Measurements from ENCODE around the gene FGFR2. TPM values are rescaled to one million over a fixed set of nuclear protein-coding genes. Genes with fewer than 3 reads are reported as not detected.
"Not testable (repeated sequence)": the region's sequence is repeated elsewhere in the genome, so short reads cannot be mapped to it uniquely, and the experiment has no call there.

FGFR2 gene
- polyA plus RNA-seq, 1 experiment: not detected

DNA sequence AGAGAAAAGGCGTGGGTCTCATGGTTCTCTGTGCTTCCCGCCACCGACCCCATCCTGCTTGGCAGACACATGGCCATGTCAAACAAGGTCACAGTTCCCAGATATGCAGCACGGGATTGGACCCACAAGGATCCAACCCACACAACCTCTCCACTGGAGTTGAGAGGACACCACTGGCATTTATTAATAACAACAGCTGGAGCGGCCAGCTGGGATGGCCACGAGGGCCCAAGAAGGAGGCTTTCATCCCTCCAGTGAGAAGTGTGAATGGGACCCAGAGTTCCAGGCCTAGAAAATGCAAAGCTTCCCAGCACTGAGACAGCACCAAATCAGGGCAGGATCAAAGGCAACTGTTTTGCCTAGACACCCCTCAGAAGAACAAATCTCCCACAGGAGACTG is 31.5 kb downstream of the FGFR2 start:
- Histone ChIP-seq H3K27ac (ENCODE audit: low read depth, low read length) (no peak overlapping the region), H3K27me3 (ENCODE audit: control insufficient read depth, insufficient read depth, low read length) (no peaks in the 10 kb centered on the region), H3K9me3 (ENCODE audit: control insufficient read depth, insufficient read depth, low read length) (peaks cover 48% of the 10 kb centered on the region), H3K4me3 (ENCODE audit: low read depth, low read length) (no peak overlapping the region)
- TF ChIP-seq, protein P1, sequence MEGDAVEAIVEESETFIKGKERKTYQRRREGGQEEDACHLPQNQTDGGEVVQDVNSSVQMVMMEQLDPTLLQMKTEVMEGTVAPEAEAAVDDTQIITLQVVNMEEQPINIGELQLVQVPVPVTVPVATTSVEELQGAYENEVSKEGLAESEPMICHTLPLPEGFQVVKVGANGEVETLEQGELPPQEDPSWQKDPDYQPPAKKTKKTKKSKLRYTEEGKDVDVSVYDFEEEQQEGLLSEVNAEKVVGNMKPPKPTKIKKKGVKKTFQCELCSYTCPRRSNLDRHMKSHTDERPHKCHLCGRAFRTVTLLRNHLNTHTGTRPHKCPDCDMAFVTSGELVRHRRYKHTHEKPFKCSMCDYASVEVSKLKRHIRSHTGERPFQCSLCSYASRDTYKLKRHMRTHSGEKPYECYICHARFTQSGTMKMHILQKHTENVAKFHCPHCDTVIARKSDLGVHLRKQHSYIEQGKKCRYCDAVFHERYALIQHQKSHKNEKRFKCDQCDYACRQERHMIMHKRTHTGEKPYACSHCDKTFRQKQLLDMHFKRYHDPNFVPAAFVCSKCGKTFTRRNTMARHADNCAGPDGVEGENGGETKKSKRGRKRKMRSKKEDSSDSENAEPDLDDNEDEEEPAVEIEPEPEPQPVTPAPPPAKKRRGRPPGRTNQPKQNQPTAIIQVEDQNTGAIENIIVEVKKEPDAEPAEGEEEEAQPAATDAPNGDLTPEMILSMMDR (IDR thresholded peaks at IDR 0.05; ENCODE audit: low read depth, low read length): no peak
- ChIA-PET CTCF (no interaction called here), POLR2A (no interaction called here)
- no peak for DNase-seq (ENCODE audit: low read depth, low spot score)

DNA sequence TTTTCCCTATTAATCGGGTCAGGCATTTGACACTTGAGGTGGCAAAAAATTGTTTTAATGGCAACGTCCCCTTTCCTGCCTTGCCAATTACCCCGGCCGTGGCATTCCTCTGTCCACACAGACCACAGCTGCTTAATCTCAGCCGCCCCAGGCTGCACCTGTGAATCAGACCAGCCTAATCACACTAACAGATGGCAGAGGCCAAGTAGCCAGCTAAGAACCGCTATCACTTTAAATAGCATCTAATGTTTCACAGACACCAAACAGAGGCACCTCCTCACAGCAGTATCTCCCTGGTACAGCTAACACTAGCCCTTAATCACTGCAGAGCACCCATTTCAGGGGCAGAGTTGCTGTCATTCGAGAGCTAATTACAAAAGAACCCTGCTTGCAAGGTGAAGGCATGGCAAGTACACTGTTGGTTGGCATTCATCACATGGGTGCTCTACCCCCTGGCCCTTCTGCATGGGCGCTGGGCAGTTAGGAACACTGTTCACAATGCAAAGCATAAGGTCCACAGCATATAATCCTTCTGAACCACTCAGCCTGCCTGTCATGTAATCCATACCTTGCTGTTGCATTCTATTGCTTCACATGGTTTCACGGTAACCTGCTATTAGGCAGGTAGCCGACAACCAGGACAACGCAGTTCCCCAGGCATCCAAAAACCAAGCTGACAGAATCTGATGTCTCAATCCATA is 38.8 kb downstream of the FGFR2 start:
- ChIA-PET CTCF (no interaction called here), POLR2A (no interaction called here)
- Histone ChIP-seq H3K27ac (ENCODE audit: low read depth, low read length) (no peak overlapping the region), H3K9me3 (ENCODE audit: control insufficient read depth, insufficient read depth, low read length) (peaks cover 33% of the 10 kb centered on the region), H3K27me3 (ENCODE audit: control insufficient read depth, insufficient read depth, low read length) (no peaks in the 10 kb centered on the region), H3K4me3 (ENCODE audit: low read depth, low read length) (no peak overlapping the region)
- no peak for DNase-seq (ENCODE audit: low read depth, low spot score)
- TF ChIP-seq, protein P1 (IDR thresholded peaks at IDR 0.05; ENCODE audit: low read depth, low read length): no peak

DNA sequence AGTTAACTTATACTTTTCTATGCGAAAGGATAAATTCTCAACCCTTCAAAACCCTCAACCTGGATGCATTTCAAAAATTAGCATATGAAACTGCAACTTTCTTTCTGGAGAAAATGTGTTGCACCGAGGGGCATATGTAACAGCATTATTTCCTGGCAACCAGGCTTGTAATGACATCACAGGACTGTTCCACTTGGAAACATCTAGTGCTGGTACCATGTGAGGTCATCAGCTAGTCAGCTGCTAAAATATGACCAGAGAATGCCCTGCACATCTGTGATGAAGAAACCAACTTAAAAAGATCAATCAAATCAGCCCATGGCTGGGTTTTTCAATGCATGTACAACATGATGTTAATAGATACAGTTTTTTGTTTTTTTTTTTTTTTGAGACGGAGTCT is 40.0 kb downstream of the FGFR2 start:
- ChIA-PET CTCF (no interaction called here), POLR2A (no interaction called here)
- H3K4me3 ChIP-seq (ENCODE audit: low read depth, low read length): no peak overlapping the region
- no peaks in the 10 kb centered on the region for H3K27me3 ChIP-seq (ENCODE audit: control insufficient read depth, insufficient read depth, low read length)
- H3K9me3 ChIP-seq (ENCODE audit: control insufficient read depth, insufficient read depth, low read length): peaks cover 33% of the 10 kb centered on the region
- DNase-seq (ENCODE audit: low read depth, low spot score): no peak
- TF ChIP-seq, protein P1 (IDR thresholded peaks at IDR 0.05; ENCODE audit: low read depth, low read length): no peak
- H3K27ac ChIP-seq (ENCODE audit: low read depth, low read length): no peak overlapping the region

DNA sequence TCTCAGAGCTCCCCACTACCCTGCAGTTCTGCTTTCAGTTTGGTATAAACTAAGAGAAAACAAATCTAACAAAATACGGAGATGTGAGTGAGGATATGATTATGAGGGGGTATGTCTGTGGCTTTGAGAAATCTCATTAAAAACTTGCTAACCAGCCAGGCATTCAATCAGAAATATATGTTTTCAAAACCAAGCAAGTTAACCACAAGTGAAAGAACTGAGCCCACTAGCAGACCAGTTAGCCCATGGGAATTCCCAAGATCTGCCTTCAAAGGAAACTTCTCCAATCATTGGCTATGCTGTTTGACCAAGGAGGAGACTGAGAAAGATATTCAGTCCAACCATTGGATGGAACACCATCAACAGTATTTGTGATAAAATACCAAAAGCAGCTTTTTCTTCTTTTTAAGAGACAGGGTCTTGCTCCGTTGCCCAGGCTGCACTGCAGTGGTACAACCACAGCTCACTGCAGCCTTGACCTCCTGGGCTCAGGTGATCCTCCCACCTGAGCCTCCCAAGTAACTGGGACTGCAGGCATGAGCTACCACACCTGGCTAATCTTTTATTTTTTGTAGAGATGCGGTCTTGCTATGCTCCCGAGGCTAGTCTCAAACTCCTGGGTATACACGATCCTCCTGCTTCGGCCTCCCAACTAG is 41.2 kb downstream of the FGFR2 start:
- no peak overlapping the region for H3K4me3 ChIP-seq (ENCODE audit: low read depth, low read length)
- TF ChIP-seq, protein P1 (IDR thresholded peaks at IDR 0.05; ENCODE audit: low read depth, low read length): no peak
- no peaks in the 10 kb centered on the region for H3K27me3 ChIP-seq (ENCODE audit: control insufficient read depth, insufficient read depth, low read length)
- POLR2A ChIA-PET: no interaction called here
- H3K9me3 ChIP-seq (ENCODE audit: control insufficient read depth, insufficient read depth, low read length): peaks cover 37% of the 10 kb centered on the region
- H3K27ac ChIP-seq (ENCODE audit: low read depth, low read length): no peak overlapping the region
- CTCF ChIA-PET: no interaction called here
- DNase-seq (ENCODE audit: low read depth, low spot score): no peak

DNA sequence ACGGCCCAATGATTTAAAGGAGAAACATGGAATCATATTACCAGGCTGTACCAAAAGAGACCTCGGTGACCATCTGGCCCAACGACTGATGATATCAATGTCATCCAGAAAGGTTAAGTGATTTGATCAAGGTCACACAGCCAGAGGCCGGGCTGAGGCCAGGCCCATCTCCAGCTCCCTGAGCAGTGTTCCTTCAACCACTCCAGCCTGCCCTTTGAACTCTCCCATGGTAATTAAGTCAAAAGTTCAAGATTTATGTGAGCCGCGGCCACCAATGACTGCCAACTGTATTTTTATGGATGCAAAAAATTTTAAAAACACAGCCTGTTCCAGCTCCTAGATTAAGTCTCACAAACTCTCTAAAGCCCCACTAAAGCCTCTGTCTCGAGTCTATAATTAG is 41.8 kb downstream of the FGFR2 start:
- Histone ChIP-seq H3K9me3 (ENCODE audit: control insufficient read depth, insufficient read depth, low read length) (peaks cover 37% of the 10 kb centered on the region), H3K27me3 (ENCODE audit: control insufficient read depth, insufficient read depth, low read length) (no peaks in the 10 kb centered on the region), H3K4me3 (ENCODE audit: low read depth, low read length) (no peak overlapping the region), H3K27ac (ENCODE audit: low read depth, low read length) (no peak overlapping the region)
- ChIA-PET CTCF (no interaction called here), POLR2A (no interaction called here)
- DNase-seq (ENCODE audit: low read depth, low spot score): no peak
- TF ChIP-seq, protein P1 (IDR thresholded peaks at IDR 0.05; ENCODE audit: low read depth, low read length): no peak

DNA sequence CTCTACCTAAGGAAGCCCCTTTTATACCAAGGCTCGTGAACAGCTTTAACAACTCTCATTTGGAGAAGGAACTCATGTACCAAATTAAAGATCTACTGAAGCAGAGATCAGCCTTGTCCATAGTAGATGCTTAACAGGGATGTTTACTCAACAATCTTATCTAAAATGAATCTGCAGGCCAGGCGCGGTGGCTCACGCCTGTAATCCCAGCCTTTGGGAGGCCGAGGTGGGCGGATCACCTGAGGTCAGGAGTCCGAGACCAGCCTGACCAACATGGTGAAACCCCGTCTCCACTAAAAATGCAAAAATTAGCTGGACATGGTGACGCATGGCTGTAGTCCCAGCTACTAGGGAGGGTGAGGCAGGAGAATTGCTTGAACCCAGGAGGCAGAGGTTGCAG is 43.3 kb downstream of the FGFR2 start:
- POLR2A ChIA-PET; H3K4me3 ChIP-seq (ENCODE audit: low read depth, low read length); H3K27ac ChIP-seq (ENCODE audit: low read depth, low read length); CTCF ChIA-PET; H3K27me3 ChIP-seq (ENCODE audit: control insufficient read depth, insufficient read depth, low read length); DNase-seq (ENCODE audit: low read depth, low spot score): not testable (repeated sequence)
- H3K9me3 ChIP-seq (ENCODE audit: control insufficient read depth, insufficient read depth, low read length): peaks cover 37% of the 10 kb centered on the region
